ENCODE data around the gene BRD1. TPM values are rescaled to one million over a fixed set of nuclear protein-coding genes. Genes with fewer than 3 reads are reported as not detected.
A peak's percentile ranks its signal among the peaks of the same experiment; 100 is the strongest.

BRD1 gene
- total RNA-seq, 2 donors from 2014 or later = 32.1 to 61.5 TPM

- Histone ChIP-seq H3K36me3 (no peaks in the 10 kb centered on the region), H3K4me1 (ENCODE audit: control insufficient read depth in 1 of 2, low read depth in 2 of 2) (no peaks in the 10 kb centered on the region), H3K27me3 (replicated peaks; ENCODE audit: insufficient read depth) (no peaks in the 10 kb centered on the region), H3K9me3 (no peaks in the 10 kb centered on the region), H3K27ac (no peak overlapping the region), H3K4me3 (no peak overlapping the region)
- no peak for DNase-seq (ENCODE audit: low spot score)
- no peak for ATAC-seq (ENCODE audit: insufficient number of reproducible peaks, low FRiP score, low read depth)
- no peak for TF ChIP-seq CTCF (IDR thresholded peaks at IDR 0.05)
These were observed 101.5 kb downstream of the BRD1 start for GRCh38 chr22:49726022-49726681.

- Histone ChIP-seq H3K36me3 (no peaks in the 10 kb centered on the region), H3K27me3 (replicated peaks; ENCODE audit: insufficient read depth) (no peaks in the 10 kb centered on the region), H3K9me3 (no peaks in the 10 kb centered on the region), H3K4me3 (no peak overlapping the region), H3K4me1 (ENCODE audit: control insufficient read depth in 1 of 2, low read depth in 2 of 2) (no peaks in the 10 kb centered on the region), H3K27ac (no peak overlapping the region)
- DNase-seq (ENCODE audit: low spot score) = no peak
- TF ChIP-seq CTCF (IDR thresholded peaks at IDR 0.05) = no peak
- ATAC-seq (ENCODE audit: insufficient number of reproducible peaks, low FRiP score, low read depth) = no peak
These were observed 102.2 kb downstream of the BRD1 start for GRCh38 chr22:49725516-49725915.

DNA sequence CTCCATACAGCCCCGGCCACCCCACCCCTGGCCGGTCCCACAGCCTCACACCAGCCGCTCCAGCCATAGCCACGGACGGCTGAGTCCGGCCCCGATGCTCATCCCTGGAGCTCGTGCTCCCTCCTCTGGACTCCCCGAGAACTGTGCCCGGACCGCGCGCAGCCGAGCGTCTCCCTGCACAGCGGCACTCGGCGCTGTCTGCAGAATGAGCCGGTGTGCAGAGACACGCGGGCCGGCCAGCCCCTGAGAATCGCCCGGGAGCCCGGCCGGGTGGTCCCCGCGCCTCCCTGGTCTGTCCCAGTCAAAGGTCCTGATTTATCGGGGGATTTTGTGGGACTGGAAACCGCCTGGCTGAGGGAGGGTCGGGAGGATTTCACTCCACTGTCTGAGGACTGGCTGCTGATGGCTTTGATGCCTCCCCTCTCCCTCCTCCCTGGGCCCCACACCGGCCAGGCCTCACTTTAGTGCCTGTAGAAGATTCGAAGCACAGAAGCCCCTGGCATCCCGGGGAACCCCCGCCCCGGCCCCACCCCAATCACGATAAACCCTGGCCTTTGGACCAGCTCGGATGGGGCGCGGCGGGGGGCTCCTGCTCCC is 102.7 kb downstream of the BRD1 start:
- no peak for TF ChIP-seq CTCF (IDR thresholded peaks at IDR 0.05)
- no peaks in the 10 kb centered on the region for H3K36me3 ChIP-seq
- no peak overlapping the region for H3K27ac ChIP-seq
- H3K27me3 ChIP-seq (replicated peaks; ENCODE audit: insufficient read depth) = no peaks in the 10 kb centered on the region
- no peak for ATAC-seq (ENCODE audit: insufficient number of reproducible peaks, low FRiP score, low read depth)
- H3K4me1 ChIP-seq (ENCODE audit: control insufficient read depth in 1 of 2, low read depth in 2 of 2) = no peaks in the 10 kb centered on the region
- no peaks in the 10 kb centered on the region for H3K9me3 ChIP-seq
- no peak for DNase-seq (ENCODE audit: low spot score)
- peak overlapping the region; percentile 50 for H3K4me3 ChIP-seq

DNA sequence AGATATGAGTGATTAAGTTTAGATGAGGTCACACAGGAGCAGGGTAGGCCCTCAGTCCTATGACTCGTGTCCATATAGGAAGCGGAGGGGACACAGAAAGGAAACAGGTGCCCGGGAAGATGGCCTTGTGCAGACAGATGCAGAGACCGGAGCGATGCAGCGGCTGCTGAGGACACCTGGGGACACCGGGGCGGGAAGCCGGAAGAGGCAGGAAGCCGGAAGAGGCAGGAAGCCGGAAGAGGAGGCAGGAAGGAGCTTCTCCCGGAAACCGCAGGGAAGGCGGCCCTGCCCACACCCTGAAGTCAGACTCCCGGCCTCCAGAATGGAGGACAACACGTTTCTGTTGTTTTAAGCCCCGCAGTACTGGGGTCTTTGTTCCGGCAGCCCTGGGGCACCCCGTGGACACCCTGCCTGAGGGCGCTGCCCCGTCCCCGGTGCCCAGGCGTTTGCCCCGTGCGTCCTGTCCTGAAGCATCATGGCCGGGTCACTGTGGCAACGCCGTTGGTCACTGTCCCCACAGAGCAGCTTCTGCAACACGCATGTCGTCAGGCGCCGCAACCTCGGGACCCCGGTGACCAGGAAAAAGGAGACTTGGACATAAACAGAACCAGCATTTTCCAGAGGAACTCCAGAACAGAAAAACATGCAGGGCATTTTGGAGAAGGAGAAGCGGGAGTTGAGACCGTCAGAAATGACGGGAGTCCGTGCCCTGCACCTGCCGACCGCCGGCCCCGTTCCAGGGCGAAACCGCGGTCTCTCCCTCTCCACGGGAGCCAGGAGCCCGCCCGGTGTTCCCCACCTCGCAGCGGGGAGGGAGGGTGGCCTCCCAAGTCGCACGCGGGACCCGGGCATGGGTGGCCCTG is 103.4 kb downstream of the BRD1 start:
- no peaks in the 10 kb centered on the region for H3K4me1 ChIP-seq (ENCODE audit: control insufficient read depth in 1 of 2, low read depth in 2 of 2)
- no peak for TF ChIP-seq CTCF (IDR thresholded peaks at IDR 0.05)
- no peak overlapping the region for H3K27ac ChIP-seq
- DNase-seq (ENCODE audit: low spot score) = no peak
- no peaks in the 10 kb centered on the region for H3K9me3 ChIP-seq
- ATAC-seq (ENCODE audit: insufficient number of reproducible peaks, low FRiP score, low read depth) = no peak
- H3K27me3 ChIP-seq (replicated peaks; ENCODE audit: insufficient read depth) = no peaks in the 10 kb centered on the region
- peak overlapping the region; percentile 50 for H3K4me3 ChIP-seq
- H3K36me3 ChIP-seq = no peaks in the 10 kb centered on the region

DNA sequence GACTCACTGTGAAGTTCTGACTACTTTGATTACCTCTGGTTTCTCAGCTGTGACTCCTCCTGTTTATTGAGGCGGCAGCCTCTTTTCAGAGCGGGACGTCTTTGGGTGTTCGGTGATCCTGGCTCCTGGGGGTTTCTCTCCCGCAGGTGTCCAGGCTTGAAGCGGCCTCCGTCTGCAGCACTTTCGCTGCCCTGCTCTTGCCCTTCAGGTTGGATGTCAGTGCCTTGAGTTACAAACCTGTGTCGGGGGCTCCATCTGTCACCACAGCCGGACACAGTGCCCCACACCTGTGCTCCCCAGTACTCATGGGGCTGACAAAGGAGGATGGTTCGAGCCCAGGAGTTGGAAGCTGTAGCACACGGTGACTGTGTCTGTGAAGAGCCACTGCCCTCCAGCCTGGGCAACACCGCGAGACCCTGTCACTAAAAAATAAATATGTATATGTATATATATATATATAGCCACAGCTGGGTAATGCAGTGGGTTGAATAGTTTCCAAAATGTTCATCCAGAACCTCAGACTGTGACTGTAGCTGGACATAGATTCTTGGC is 104.1 kb downstream of the BRD1 start:
- TF ChIP-seq CTCF (IDR thresholded peaks at IDR 0.05) = no peak
- H3K4me3 ChIP-seq = no peak overlapping the region
- H3K9me3 ChIP-seq = no peaks in the 10 kb centered on the region
- H3K4me1 ChIP-seq (ENCODE audit: control insufficient read depth in 1 of 2, low read depth in 2 of 2) = no peaks in the 10 kb centered on the region
- DNase-seq (ENCODE audit: low spot score) (no peak), ATAC-seq (ENCODE audit: insufficient number of reproducible peaks, low FRiP score, low read depth) (no peak)
- no peak overlapping the region for H3K27ac ChIP-seq
- H3K36me3 ChIP-seq = no peaks in the 10 kb centered on the region
- H3K27me3 ChIP-seq (replicated peaks; ENCODE audit: insufficient read depth) = no peaks in the 10 kb centered on the region
